OCI-LY7 (cell line): ENCODE results near the gene IDUA. TPM values are rescaled to one million over a fixed set of nuclear protein-coding genes. Genes with fewer than 3 reads are reported as not detected.

ENCODE experiments used
- BruUV-seq: library from RNA; stranded (reverse); fragments of 400-500 nt; replicated peaks from 2 replicates; lab custom pipeline; 2021; lab: Mats Ljungman, UMichigan
- CTCF ChIA-PET: fragments of 300-600 bp; sonication (Branson Sonifier 250); formaldehyde crosslinking; loops from one replicate; lab custom pipeline; 2022; ENCODE audit warnings: antibody characterized with exemption; ENCODE audit not compliant: unreplicated experiment; lab: Charles Lee
- POLR2A ChIA-PET: fragments of 300-600 bp; sonication (Branson Sonifier 250); formaldehyde crosslinking; loops from one replicate; lab custom pipeline; 2022; ENCODE audit warnings: antibody characterized with exemption; lab: Charles Lee
- DNase-seq: peaks from one replicate; pipeline ENCODE4 v3.0.0-alpha.2; 2015; ENCODE audit warnings: low spot score
- H2AFZ ChIP-seq: fragments of 200-600 bp; sonication (generic), shearing (Covaris generic); 2 replicates; pipeline ENCODE4 v1.6.1; 2014; ENCODE audit warnings: mild to moderate bottlenecking, antibody characterized with exemption, low read length, moderate library complexity
- H3K27ac ChIP-seq: fragments of 200-600 bp; sonication (generic); 2 replicates; pipeline ENCODE4 v1.5.1; 2014; ENCODE audit warnings: mixed run types, low read depth, mild to moderate bottlenecking, moderate library complexity, low read length, inconsistent platforms; ENCODE audit not compliant: poor library complexity, severe bottlenecking
- H3K36me3 ChIP-seq: fragments of 200-600 bp; sonication (generic); 2 replicates; pipeline ENCODE4 v1.6.1; 2014; ENCODE audit warnings: mild to moderate bottlenecking, antibody characterized with exemption, low read length, moderate library complexity, mixed read lengths; ENCODE audit not compliant: insufficient read depth
- H3K4me1 ChIP-seq: fragments of 200-600 bp; sonication (generic); 2 replicates; pipeline ENCODE4 v1.5.1; 2014; ENCODE audit warnings: mild to moderate bottlenecking, low read length; ENCODE audit not compliant: insufficient read depth, poor library complexity, severe bottlenecking
- H3K4me2 ChIP-seq: fragments of 200-600 bp; sonication (generic); 2 replicates; pipeline ENCODE4 v1.6.1; 2014; ENCODE audit warnings: mild to moderate bottlenecking, low read length
- H3K4me3 ChIP-seq: fragments of 200-600 bp; sonication (generic); 2 replicates; pipeline ENCODE4 v1.5.1; 2014; ENCODE audit warnings: mild to moderate bottlenecking, low read depth, low read length; ENCODE audit not compliant: poor library complexity, severe bottlenecking
- H3K79me2 ChIP-seq: fragments of 200-600 bp; sonication (generic); 2 replicates; pipeline ENCODE4 v1.6.1; 2016; ENCODE audit warnings: low read depth, mild to moderate bottlenecking, low read length, moderate library complexity, mixed read lengths; ENCODE audit not compliant: insufficient read depth
- H3K9me2 ChIP-seq: fragments of 200-600 bp; sonication (generic); 2 replicates; pipeline ENCODE4 v1.6.1; 2016; ENCODE audit warnings: mild to moderate bottlenecking, low read length, mixed read lengths; ENCODE audit not compliant: insufficient read depth
- H3K9me3 ChIP-seq: fragments of 200-600 bp; sonication (generic); 2 replicates; pipeline ENCODE4 v1.6.1; 2014; ENCODE audit warnings: mild to moderate bottlenecking, mixed run types, low read length, mixed read lengths
- H4K20me1 ChIP-seq: fragments of 200-600 bp; sonication (generic); 2 replicates; pipeline ENCODE4 v1.6.1; 2014; ENCODE audit warnings: mild to moderate bottlenecking, antibody characterized with exemption, low read length, moderate library complexity, mixed read lengths; ENCODE audit not compliant: insufficient read depth
- CTCF ChIP-seq: fragments of 200-600 bp; sonication (generic); conservative IDR thresholded peaks from 2 replicates; pipeline ENCODE4 v1.5.1; 2014; ENCODE audit warnings: mild to moderate bottlenecking, antibody characterized with exemption, low read length, moderate library complexity, mixed read lengths
- EZH2phosphoT487 ChIP-seq: fragments of 200-600 bp; sonication (generic); IDR thresholded peaks from 2 replicates; pipeline ENCODE4 v1.6.1; 2018; ENCODE audit warnings: low read depth, borderline replicate concordance, mild to moderate bottlenecking, mixed run types, antibody characterized with exemption, low read length, moderate library complexity, mixed read lengths
- intact Hi-C: fragments of 100-400 bp; cut with micrococcal nuclease; formaldehyde crosslinking; loops from one replicate; pipeline ENCODE4 v1.10.0; 2022; ENCODE audit not compliant: unreplicated experiment
- total RNA-seq, 2 experiments: library from RNA; depleted of rRNA in 1 of 2; stranded (reverse); fragments of >200 nt in 1 of 2; shearing (Covaris generic) in 1 of 2; gene quantifications; 2 replicates each; pipeline ENCODE4 v1.2.3, GENCODE V29; 2014 to 2022

The IDUA gene
- total RNA-seq, 2 experiments from 2014 or later, result 12.3 to 15.7 TPM

GRCh38 chr4:1021386-1022050 lies 34.7 kb downstream of the IDUA start:
- Histone ChIP-seq H3K79me2 (no peaks in the 10 kb centered on the region), H3K4me1 (peaks cover 21% of the 10 kb centered on the region), H3K4me2 (peak overlapping the region; percentile 11; the same call in 1 of the 2 replicates), H2AFZ (no peak overlapping the region), H3K36me3 (no peaks in the 10 kb centered on the region), H3K9me3 (no peaks in the 10 kb centered on the region), H3K4me3 (no peak overlapping the region), H3K27ac (no peak overlapping the region), H3K9me2 (no peaks in the 10 kb centered on the region), H4K20me1 (no peaks in the 10 kb centered on the region)
- TF ChIP-seq EZH2phosphoT487 (no peak), CTCF (no peak)
- CTCF ChIA-PET, result no interaction called here
- POLR2A ChIA-PET, result no interaction called here
- intact Hi-C loops, result no loop called here
- no TSS peak for BruUV-seq
- DNase-seq, result peak; percentile 57

- no TSS peak for BruUV-seq
- CTCF ChIA-PET, result no interaction called here
- no peak for DNase-seq
- Histone ChIP-seq H4K20me1 (no peaks in the 10 kb centered on the region), H3K27ac (no peak overlapping the region), H3K79me2 (no peaks in the 10 kb centered on the region), H3K36me3 (no peaks in the 10 kb centered on the region), H3K9me3 (no peaks in the 10 kb centered on the region), H3K9me2 (no peaks in the 10 kb centered on the region), H2AFZ (no peak overlapping the region), H3K4me3 (no peak overlapping the region), H3K4me1 (peaks cover 25% of the 10 kb centered on the region), H3K4me2 (no peak overlapping the region)
- intact Hi-C loops, result no loop called here
- POLR2A ChIA-PET, result no interaction called here
- no peak for TF ChIP-seq EZH2phosphoT487
- no peak for TF ChIP-seq CTCF
These were observed 35.4 kb downstream of the IDUA start for GRCh38 chr4:1022051-1022738.

GRCh38 chr4:1022739-1023066 lies 35.9 kb downstream of the IDUA start:
- Histone ChIP-seq H3K27ac (no peak overlapping the region), H3K36me3 (no peaks in the 10 kb centered on the region), H2AFZ (no peak overlapping the region), H4K20me1 (no peaks in the 10 kb centered on the region), H3K4me1 (peaks cover 25% of the 10 kb centered on the region), H3K4me3 (no peak overlapping the region), H3K9me2 (no peaks in the 10 kb centered on the region), H3K9me3 (no peaks in the 10 kb centered on the region), H3K79me2 (no peaks in the 10 kb centered on the region), H3K4me2 (no peak overlapping the region)
- POLR2A ChIA-PET, result no interaction called here
- no peak for DNase-seq
- intact Hi-C loops, result no loop called here
- no peak for TF ChIP-seq CTCF
- TF ChIP-seq EZH2phosphoT487, result no peak
- CTCF ChIA-PET, result no interaction called here
- no TSS peak for BruUV-seq
